ENCODE measurements around the gene MYD88.

Gene MYD88

GRCh38 chr3:38101811-38102443 is 36.5 kb upstream of the MYD88 start:
- TF ChIP-seq Cebpa-rat (IDR thresholded peaks at IDR 0.05): no peak
- Histone ChIP-seq H3K27me3 (no peaks in the 10 kb centered on the region), H3K36me3 (no peaks in the 10 kb centered on the region), H3K4me2 (no peak overlapping the region), H3K4me1 (no peaks in the 10 kb centered on the region), H3K9me3 (peaks cover 13% of the 10 kb centered on the region), H4K20me1 (no peaks in the 10 kb centered on the region), H3K4me3 (no peak overlapping the region), H3K9ac (no peak overlapping the region), H3K27ac (no peak overlapping the region)

- no peaks in the 10 kb centered on the region for H3K36me3 ChIP-seq
- H3K4me1 ChIP-seq: no peaks in the 10 kb centered on the region
- no peak overlapping the region for H3K4me3 ChIP-seq
- peaks cover 13% of the 10 kb centered on the region for H3K9me3 ChIP-seq
- no peak for TF ChIP-seq Cebpa-rat (IDR thresholded peaks at IDR 0.05)
- no peak overlapping the region for H3K27ac ChIP-seq
- H3K9ac ChIP-seq: no peak overlapping the region
- H3K27me3 ChIP-seq: no peaks in the 10 kb centered on the region
- no peaks in the 10 kb centered on the region for H4K20me1 ChIP-seq
- no peak overlapping the region for H3K4me2 ChIP-seq
These were observed 36.0 kb upstream of the MYD88 start for GRCh38 chr3:38102444-38102814.

GRCh38 chr3:38105525-38105924 is 32.9 kb upstream of the MYD88 start:
- Histone ChIP-seq H3K4me2 (no peak overlapping the region), H3K9ac (no peak overlapping the region), H3K9me3 (peaks cover 13% of the 10 kb centered on the region), H3K36me3 (no peaks in the 10 kb centered on the region), H3K27ac (no peak overlapping the region), H3K4me1 (peaks cover 7% of the 10 kb centered on the region), H3K27me3 (no peaks in the 10 kb centered on the region), H3K4me3 (no peak overlapping the region), H4K20me1 (no peaks in the 10 kb centered on the region)
- no peak for TF ChIP-seq Cebpa-rat (IDR thresholded peaks at IDR 0.05)

GRCh38 chr3:38107911-38108648 is 30.4 kb upstream of the MYD88 start:
- Histone ChIP-seq H3K9me3 (peaks cover 13% of the 10 kb centered on the region), H3K4me2 (no peak overlapping the region), H3K4me3 (no peak overlapping the region), H3K4me1 (peaks cover 16% of the 10 kb centered on the region), H3K36me3 (no peaks in the 10 kb centered on the region), H3K9ac (no peak overlapping the region), H3K27me3 (no peaks in the 10 kb centered on the region), H3K27ac (no peak overlapping the region), H4K20me1 (no peaks in the 10 kb centered on the region)
- no peak for TF ChIP-seq Cebpa-rat (IDR thresholded peaks at IDR 0.05)

- peaks cover 19% of the 10 kb centered on the region for H3K4me1 ChIP-seq
- H3K36me3 ChIP-seq: no peaks in the 10 kb centered on the region
- no peak for TF ChIP-seq Cebpa-rat (IDR thresholded peaks at IDR 0.05)
- H3K4me3 ChIP-seq: no peak overlapping the region
- H4K20me1 ChIP-seq: no peaks in the 10 kb centered on the region
- H3K9ac ChIP-seq: no peak overlapping the region
- no peaks in the 10 kb centered on the region for H3K27me3 ChIP-seq
- peaks cover 13% of the 10 kb centered on the region for H3K9me3 ChIP-seq
- 0 out of 2 replicates have a peak overlapping the region, but pooled peaks have one; percentile 3 for H3K4me2 ChIP-seq
- H3K27ac ChIP-seq: no peak overlapping the region
These were observed 29.5 kb upstream of the MYD88 start for GRCh38 chr3:38108649-38109579.

GRCh38 chr3:38109580-38110313 is 28.7 kb upstream of the MYD88 start:
- Histone ChIP-seq H3K27me3 (no peaks in the 10 kb centered on the region), H4K20me1 (peaks cover 8% of the 10 kb centered on the region), H3K4me3 (no peak overlapping the region), H3K36me3 (no peaks in the 10 kb centered on the region), H3K9ac (no peak overlapping the region), H3K9me3 (peaks cover 6% of the 10 kb centered on the region; the same call in 1 of the 2 replicates), H3K27ac (no peak overlapping the region), H3K4me1 (peaks cover 28% of the 10 kb centered on the region), H3K4me2 (no peak overlapping the region)
- no peak for TF ChIP-seq Cebpa-rat (IDR thresholded peaks at IDR 0.05)

- H4K20me1 ChIP-seq: peaks cover 15% of the 10 kb centered on the region
- TF ChIP-seq Cebpa-rat (IDR thresholded peaks at IDR 0.05): no peak
- H3K4me1 ChIP-seq: peaks cover 35% of the 10 kb centered on the region
- H3K9ac ChIP-seq: no peak overlapping the region
- H3K36me3 ChIP-seq: no peaks in the 10 kb centered on the region
- no peak overlapping the region for H3K27ac ChIP-seq
- no peaks in the 10 kb centered on the region for H3K27me3 ChIP-seq
- H3K4me2 ChIP-seq: no peak overlapping the region
- no peak overlapping the region for H3K4me3 ChIP-seq
- peaks cover 4% of the 10 kb centered on the region; the same call in 1 of the 2 replicates for H3K9me3 ChIP-seq
These were observed 28.0 kb upstream of the MYD88 start for GRCh38 chr3:38110314-38111050.

- H3K27me3 ChIP-seq: no peaks in the 10 kb centered on the region
These were observed 27.3 kb upstream of the MYD88 start for GRCh38 chr3:38111201-38111600.

More at GRCh38 chr3:38111201-38111600, 27.3 kb upstream of the MYD88 start:
- TF ChIP-seq Cebpa-rat (IDR thresholded peaks at IDR 0.05): no peak
- H4K20me1 ChIP-seq: peaks cover 23% of the 10 kb centered on the region
- H3K27ac ChIP-seq: no peak overlapping the region
- H3K36me3 ChIP-seq: no peaks in the 10 kb centered on the region
- peaks cover 42% of the 10 kb centered on the region for H3K4me1 ChIP-seq
- no peak overlapping the region for H3K4me3 ChIP-seq
- H3K4me2 ChIP-seq: no peak overlapping the region
- H3K9ac ChIP-seq: no peak overlapping the region
- H3K9me3 ChIP-seq: no peaks in the 10 kb centered on the region

Data from BLaER1 (cell line).